ENCODE results near the gene MIB1.

DNA sequence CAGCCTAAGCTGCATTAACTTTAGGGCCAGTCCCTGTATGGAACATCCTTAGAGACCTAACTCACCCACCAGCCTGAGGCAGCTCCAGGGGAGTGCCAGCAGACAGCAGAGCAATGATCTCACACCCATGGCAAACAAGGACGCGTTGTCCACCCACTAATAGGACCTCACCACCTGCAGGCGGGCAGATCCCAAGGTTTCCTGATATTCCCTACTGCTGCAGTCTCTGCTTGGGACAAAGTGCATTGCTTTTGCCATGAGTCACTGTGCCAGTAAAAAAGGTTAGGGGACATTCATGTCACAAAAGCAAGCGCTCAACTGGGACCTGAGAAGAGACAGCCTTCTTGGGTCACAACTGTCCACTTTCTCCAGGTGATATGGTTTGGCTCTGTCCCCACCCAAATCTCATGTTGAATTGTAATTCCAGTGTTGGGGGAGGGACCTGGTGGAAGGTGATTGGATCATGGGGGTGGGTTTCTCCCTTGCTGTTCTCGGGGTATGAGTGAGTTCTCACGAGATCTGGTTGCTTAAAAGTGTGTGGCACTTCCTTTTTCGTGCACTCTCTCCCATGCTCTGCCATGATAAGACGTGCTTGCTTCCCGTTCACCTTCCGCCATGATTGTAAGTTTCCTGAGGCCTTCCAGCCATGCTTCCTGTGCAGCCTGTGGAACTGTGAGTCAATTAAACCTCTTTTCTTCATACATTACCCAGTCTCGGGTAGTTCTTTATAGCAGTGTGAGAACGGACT is 160.2 kb downstream of the MIB1 start:
- TF ChIP-seq, protein P1, sequence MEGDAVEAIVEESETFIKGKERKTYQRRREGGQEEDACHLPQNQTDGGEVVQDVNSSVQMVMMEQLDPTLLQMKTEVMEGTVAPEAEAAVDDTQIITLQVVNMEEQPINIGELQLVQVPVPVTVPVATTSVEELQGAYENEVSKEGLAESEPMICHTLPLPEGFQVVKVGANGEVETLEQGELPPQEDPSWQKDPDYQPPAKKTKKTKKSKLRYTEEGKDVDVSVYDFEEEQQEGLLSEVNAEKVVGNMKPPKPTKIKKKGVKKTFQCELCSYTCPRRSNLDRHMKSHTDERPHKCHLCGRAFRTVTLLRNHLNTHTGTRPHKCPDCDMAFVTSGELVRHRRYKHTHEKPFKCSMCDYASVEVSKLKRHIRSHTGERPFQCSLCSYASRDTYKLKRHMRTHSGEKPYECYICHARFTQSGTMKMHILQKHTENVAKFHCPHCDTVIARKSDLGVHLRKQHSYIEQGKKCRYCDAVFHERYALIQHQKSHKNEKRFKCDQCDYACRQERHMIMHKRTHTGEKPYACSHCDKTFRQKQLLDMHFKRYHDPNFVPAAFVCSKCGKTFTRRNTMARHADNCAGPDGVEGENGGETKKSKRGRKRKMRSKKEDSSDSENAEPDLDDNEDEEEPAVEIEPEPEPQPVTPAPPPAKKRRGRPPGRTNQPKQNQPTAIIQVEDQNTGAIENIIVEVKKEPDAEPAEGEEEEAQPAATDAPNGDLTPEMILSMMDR (IDR thresholded peaks at IDR 0.05 in 2 of 3, conservative IDR thresholded peaks at IDR 0.05 in 1 of 3; ENCODE audit: borderline replicate concordance in 1 of 3, insufficient read depth in 1 of 3, low read depth in 2 of 3, low read length in 2 of 3), result no peak
- TF ChIP-seq, protein P2, sequence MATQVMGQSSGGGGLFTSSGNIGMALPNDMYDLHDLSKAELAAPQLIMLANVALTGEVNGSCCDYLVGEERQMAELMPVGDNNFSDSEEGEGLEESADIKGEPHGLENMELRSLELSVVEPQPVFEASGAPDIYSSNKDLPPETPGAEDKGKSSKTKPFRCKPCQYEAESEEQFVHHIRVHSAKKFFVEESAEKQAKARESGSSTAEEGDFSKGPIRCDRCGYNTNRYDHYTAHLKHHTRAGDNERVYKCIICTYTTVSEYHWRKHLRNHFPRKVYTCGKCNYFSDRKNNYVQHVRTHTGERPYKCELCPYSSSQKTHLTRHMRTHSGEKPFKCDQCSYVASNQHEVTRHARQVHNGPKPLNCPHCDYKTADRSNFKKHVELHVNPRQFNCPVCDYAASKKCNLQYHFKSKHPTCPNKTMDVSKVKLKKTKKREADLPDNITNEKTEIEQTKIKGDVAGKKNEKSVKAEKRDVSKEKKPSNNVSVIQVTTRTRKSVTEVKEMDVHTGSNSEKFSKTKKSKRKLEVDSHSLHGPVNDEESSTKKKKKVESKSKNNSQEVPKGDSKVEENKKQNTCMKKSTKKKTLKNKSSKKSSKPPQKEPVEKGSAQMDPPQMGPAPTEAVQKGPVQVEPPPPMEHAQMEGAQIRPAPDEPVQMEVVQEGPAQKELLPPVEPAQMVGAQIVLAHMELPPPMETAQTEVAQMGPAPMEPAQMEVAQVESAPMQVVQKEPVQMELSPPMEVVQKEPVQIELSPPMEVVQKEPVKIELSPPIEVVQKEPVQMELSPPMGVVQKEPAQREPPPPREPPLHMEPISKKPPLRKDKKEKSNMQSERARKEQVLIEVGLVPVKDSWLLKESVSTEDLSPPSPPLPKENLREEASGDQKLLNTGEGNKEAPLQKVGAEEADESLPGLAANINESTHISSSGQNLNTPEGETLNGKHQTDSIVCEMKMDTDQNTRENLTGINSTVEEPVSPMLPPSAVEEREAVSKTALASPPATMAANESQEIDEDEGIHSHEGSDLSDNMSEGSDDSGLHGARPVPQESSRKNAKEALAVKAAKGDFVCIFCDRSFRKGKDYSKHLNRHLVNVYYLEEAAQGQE (IDR thresholded peaks at IDR 0.05; ENCODE audit: low read depth), result no peak
- TF ChIP-seq POLR2A (IDR thresholded peaks at IDR 0.05; ENCODE audit: borderline replicate concordance, extremely low read depth, insufficient read depth, insufficient read length) (no peak), POLR2AphosphoS5 (IDR thresholded peaks at IDR 0.05; ENCODE audit: low read depth, low read length) (no peak), EZH2phosphoT487 (IDR thresholded peaks at IDR 0.05; ENCODE audit: borderline replicate concordance) (no peak), ZNF274 (IDR thresholded peaks at IDR 0.05; ENCODE audit: low read depth, low read length) (no peak), SIN3A (IDR thresholded peaks at IDR 0.05; ENCODE audit: low read depth) (no peak)
- TF ChIP-seq, protein P3, sequence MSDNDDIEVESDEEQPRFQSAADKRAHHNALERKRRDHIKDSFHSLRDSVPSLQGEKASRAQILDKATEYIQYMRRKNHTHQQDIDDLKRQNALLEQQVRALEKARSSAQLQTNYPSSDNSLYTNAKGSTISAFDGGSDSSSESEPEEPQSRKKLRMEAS (IDR thresholded peaks at IDR 0.05), result no peak
- TF ChIP-seq, protein P4, sequence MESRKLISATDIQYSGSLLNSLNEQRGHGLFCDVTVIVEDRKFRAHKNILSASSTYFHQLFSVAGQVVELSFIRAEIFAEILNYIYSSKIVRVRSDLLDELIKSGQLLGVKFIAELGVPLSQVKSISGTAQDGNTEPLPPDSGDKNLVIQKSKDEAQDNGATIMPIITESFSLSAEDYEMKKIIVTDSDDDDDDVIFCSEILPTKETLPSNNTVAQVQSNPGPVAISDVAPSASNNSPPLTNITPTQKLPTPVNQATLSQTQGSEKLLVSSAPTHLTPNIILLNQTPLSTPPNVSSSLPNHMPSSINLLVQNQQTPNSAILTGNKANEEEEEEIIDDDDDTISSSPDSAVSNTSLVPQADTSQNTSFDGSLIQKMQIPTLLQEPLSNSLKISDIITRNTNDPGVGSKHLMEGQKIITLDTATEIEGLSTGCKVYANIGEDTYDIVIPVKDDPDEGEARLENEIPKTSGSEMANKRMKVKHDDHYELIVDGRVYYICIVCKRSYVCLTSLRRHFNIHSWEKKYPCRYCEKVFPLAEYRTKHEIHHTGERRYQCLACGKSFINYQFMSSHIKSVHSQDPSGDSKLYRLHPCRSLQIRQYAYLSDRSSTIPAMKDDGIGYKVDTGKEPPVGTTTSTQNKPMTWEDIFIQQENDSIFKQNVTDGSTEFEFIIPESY (IDR thresholded peaks at IDR 0.05; ENCODE audit: extremely low read depth, insufficient replicate concordance, low read length), result no peak

Data from HCT116 (cell line).